Breast epithelium (tissue), 4 donors: ENCODE data around the gene TAAR9. TPM values are rescaled to one million over a fixed set of nuclear protein-coding genes. Genes with fewer than 3 reads are reported as not detected.

Source experiments
- DNase-seq, 2 donors: peaks; one replicate each; pipeline ENCODE4 v3.0.0-alpha.2; 2019; ENCODE audit warnings: low spot score in 2 of 2
- H3K27ac ChIP-seq, 2 donors: fragments of 200-600 bp; sonication (generic) in 1 of 2; one replicate each; pipeline ENCODE4 v1.5.1; 2016 to 2019; ENCODE audit warnings: mild to moderate bottlenecking in 1 of 2
- H3K27me3 ChIP-seq, 2 donors: fragments of 200-600 bp; sonication (generic) in 1 of 2; one replicate each; pipeline versions ENCODE4 v1.5.1 to v1.6.0; 2017 to 2019; ENCODE audit warnings: control low read depth in 1 of 2, mild to moderate bottlenecking in 1 of 2
- H3K36me3 ChIP-seq: fragments of 200-600 bp; one replicate; pipeline ENCODE4 v1.5.1; 2019
- H3K4me1 ChIP-seq, 2 donors: fragments of 200-600 bp; sonication (generic); one replicate each; pipeline ENCODE4 v1.5.1; 2016 to 2019; ENCODE audit warnings: control low read depth in 1 of 2
- H3K4me3 ChIP-seq, 3 donors: fragments of 200-600 bp; sonication (generic); 1 replicate in 2 of 3; 2 replicates in 1 of 3; pipeline ENCODE4 v1.5.1; 2016 to 2019; ENCODE audit warnings: mild to moderate bottlenecking in 3 of 3, moderate library complexity in 2 of 3
- H3K9me3 ChIP-seq, 2 donors: fragments of 200-600 bp; sonication (generic) in 1 of 2; one replicate each; pipeline ENCODE4 v1.5.1; 2016 to 2019; ENCODE audit warnings: control low read depth in 1 of 2
- CTCF ChIP-seq, 3 donors: fragments of 450-650 bp; IDR thresholded peaks; one replicate each; pipeline ENCODE4 v1.5.1; 2016 to 2017; ENCODE audit warnings: antibody characterized with exemption in 3 of 3, mild to moderate bottlenecking in 3 of 3, moderate library complexity in 3 of 3
- POLR2A ChIP-seq: fragments of 450-650 bp; IDR thresholded peaks from one replicate; pipeline ENCODE4 v1.6.1; 2016; ENCODE audit warnings: antibody characterized with exemption, mild to moderate bottlenecking, moderate library complexity
- POLR2AphosphoS5 ChIP-seq, 3 donors: sonication (generic); formaldehyde crosslinking; IDR thresholded peaks; one replicate each; pipeline ENCODE4 v1.6.1; 2017; ENCODE audit warnings: antibody characterized with exemption in 3 of 3
- intact Hi-C: fragments of 100-400 bp; cut with DNase I; formaldehyde crosslinking; loops from one replicate; pipeline ENCODE4 v1.15.1; 2023; ENCODE audit warnings: low total_unique reads
- total RNA-seq, 3 donors: library from RNA; depleted of rRNA; stranded (reverse); fragments of >200 nt; gene quantifications; one replicate each; pipeline ENCODE4 v1.1.0, GENCODE V29; 2016

The TAAR9 gene
- total RNA-seq, 3 donors from 2014 or later, result not detected

- H3K36me3 ChIP-seq, result no peaks in the 10 kb centered on the region
- H3K4me3 ChIP-seq, result no peak overlapping the region
- DNase-seq, result no peak
- H3K27me3 ChIP-seq, result no peaks in the 10 kb centered on the region
- peaks cover 0 to 4% of the 10 kb centered on the region in 2 donors for H3K4me1 ChIP-seq
- intact Hi-C loops, result no loop called here
- no peaks in the 10 kb centered on the region for H3K9me3 ChIP-seq
- TF ChIP-seq POLR2AphosphoS5 (IDR thresholded peaks at IDR 0.05), result no peak
- no peak for TF ChIP-seq CTCF (IDR thresholded peaks at IDR 0.05)
- H3K27ac ChIP-seq, result no peak overlapping the region
These were observed 46.2 kb upstream of the TAAR9 start for GRCh38 chr6:132491881-132492280.

- no peak for TF ChIP-seq CTCF (IDR thresholded peaks at IDR 0.05)
- TF ChIP-seq POLR2A, result no peak
- no peak for TF ChIP-seq POLR2AphosphoS5 (IDR thresholded peaks at IDR 0.05)
- no peak overlapping the region for H3K4me3 ChIP-seq
- no peaks in the 10 kb centered on the region for H3K9me3 ChIP-seq
- H3K27me3 ChIP-seq, result no peaks in the 10 kb centered on the region
- DNase-seq, result no peak
- intact Hi-C loops, result no loop called here
- no peaks in the 10 kb centered on the region for H3K36me3 ChIP-seq
- no peak overlapping the region for H3K27ac ChIP-seq
- peaks cover 0 to 4% of the 10 kb centered on the region in 2 donors for H3K4me1 ChIP-seq
These were observed 43.1 kb upstream of the TAAR9 start for GRCh38 chr6:132494954-132495353.

- intact Hi-C loops, result no loop called here
- H3K27me3 ChIP-seq, result no peaks in the 10 kb centered on the region
These were observed 42.4 kb upstream of the TAAR9 start for GRCh38 chr6:132495604-132496079.

GRCh38 chr6:132496519-132497180 lies 41.4 kb upstream of the TAAR9 start:
- no peak overlapping the region for H3K27ac ChIP-seq
- no peak for DNase-seq
- TF ChIP-seq POLR2A, result no peak
- no peak for TF ChIP-seq CTCF (IDR thresholded peaks at IDR 0.05)
- no peak for TF ChIP-seq POLR2AphosphoS5 (IDR thresholded peaks at IDR 0.05)

More at GRCh38 chr6:132495604-132496079, 42.4 kb upstream of the TAAR9 start:
- Histone ChIP-seq H3K27ac (no peak overlapping the region), H3K4me3 (no peak overlapping the region), H3K9me3 (no peaks in the 10 kb centered on the region), H3K36me3 (no peaks in the 10 kb centered on the region), H3K4me1 (peaks cover 0 to 4% of the 10 kb centered on the region in 2 donors)
- no peak for DNase-seq
- TF ChIP-seq CTCF (IDR thresholded peaks at IDR 0.05) (no peak), POLR2AphosphoS5 (IDR thresholded peaks at IDR 0.05) (no peak), POLR2A (no peak)

GRCh38 chr6:132498638-132499037 lies 39.4 kb upstream of the TAAR9 start:
- H3K27me3 ChIP-seq, result no peaks in the 10 kb centered on the region
- no peaks in the 10 kb centered on the region for H3K9me3 ChIP-seq
- no peak for TF ChIP-seq POLR2A
- TF ChIP-seq CTCF (IDR thresholded peaks at IDR 0.05), result no peak
- no peak for TF ChIP-seq POLR2AphosphoS5 (IDR thresholded peaks at IDR 0.05)
- no peak overlapping the region for H3K27ac ChIP-seq
- intact Hi-C loops, result no loop called here
- DNase-seq, result no peak
- no peak overlapping the region for H3K4me3 ChIP-seq
- no peaks in the 10 kb centered on the region for H3K36me3 ChIP-seq
- peaks cover 0 to 4% of the 10 kb centered on the region in 2 donors for H3K4me1 ChIP-seq

More at GRCh38 chr6:132496519-132497180, 41.4 kb upstream of the TAAR9 start:
- peaks cover 0 to 4% of the 10 kb centered on the region in 2 donors for H3K4me1 ChIP-seq
- H3K4me3 ChIP-seq, result no peak overlapping the region
- no peaks in the 10 kb centered on the region for H3K36me3 ChIP-seq
- no peaks in the 10 kb centered on the region for H3K9me3 ChIP-seq
- H3K27me3 ChIP-seq, result no peaks in the 10 kb centered on the region
- intact Hi-C loops, result no loop called here
